AML-193 (cell line): ENCODE results near the gene TBC1D22A.

Experiments used
- DNase-seq, 2 experiments: peaks; one replicate each; lab custom pipeline; 2025; lab: John Stamatoyannopoulos, UW

The TBC1D22A gene

GRCh38 chr22:46835693-46836092 lies 73.2 kb downstream of the TBC1D22A start:
- DNase-seq, result no peak

GRCh38 chr22:46841522-46841921 lies 79.1 kb downstream of the TBC1D22A start:
- no peak for DNase-seq

GRCh38 chr22:46842606-46843005 lies 80.2 kb downstream of the TBC1D22A start:
- no peak for DNase-seq

GRCh38 chr22:46843821-46844255 lies 81.4 kb downstream of the TBC1D22A start:
- no peak for DNase-seq

DNA sequence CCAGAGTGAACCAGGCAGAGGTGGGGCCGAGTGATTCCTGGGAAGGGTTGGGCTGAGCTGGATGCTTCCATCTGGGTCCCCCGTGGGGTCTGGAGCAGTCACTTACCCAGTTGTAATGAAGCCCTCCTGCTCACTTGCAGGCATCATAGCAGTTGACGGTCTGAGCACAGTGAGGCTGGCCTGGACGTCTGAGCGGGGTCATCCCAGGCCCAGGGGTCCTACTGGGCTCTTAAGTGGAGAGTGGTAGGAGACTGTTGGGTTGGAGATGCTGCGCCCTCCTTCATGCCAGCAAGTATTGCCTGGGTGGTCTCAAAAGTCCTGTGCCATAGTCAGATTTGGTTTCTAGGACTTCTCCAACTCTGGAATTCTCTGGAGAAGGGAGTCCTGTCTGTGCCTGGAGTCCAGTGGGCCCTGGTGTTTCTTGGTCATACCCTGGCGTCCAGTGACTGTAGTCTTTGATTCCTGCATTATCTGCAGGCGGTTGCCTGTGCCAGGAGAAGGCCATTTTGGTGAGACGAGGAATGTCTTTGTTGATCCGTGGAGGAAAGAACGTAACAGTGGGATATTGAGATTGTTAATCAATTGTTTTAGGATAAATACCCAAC lies 82.3 kb downstream of the TBC1D22A start:
- DNase-seq, result no peak

GRCh38 chr22:46845296-46846149 lies 83.1 kb downstream of the TBC1D22A start:
- no peak for DNase-seq

DNA sequence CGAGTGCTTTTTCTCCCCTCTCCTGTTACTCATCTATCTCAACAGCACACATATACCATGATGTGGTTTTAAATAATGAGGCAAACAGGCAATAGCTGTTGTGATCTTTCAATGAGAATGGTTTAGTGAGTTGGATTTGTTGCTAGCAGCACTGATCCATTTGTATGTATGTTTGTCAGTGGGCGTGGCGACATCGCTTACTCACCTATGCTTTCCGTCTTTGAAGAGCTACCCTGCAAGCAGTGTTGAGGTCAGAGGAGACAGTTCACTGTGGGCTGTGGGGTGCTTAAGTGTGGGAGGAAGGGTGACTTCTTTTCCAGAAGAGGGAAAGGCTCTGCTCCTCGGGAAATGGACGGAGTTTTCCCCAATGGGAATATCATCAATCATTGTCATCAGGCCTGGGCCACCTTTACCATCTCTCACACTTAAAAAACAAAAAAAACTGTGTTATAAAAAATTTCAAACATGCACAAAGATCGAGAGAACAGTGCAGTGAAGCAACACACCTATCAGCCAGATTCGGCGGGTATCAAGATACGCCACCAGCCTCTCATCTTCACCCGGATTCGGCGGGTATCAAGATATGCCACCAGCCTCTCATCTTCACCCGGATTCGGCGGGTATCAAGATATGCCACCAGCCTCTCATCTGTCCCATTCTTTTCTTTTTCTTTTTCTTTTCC lies 83.8 kb downstream of the TBC1D22A start:
- no peak for DNase-seq

- DNase-seq, result no peak
Observed at GRCh38 chr22:46846832-46847355, 84.4 kb downstream of the TBC1D22A start.

DNA sequence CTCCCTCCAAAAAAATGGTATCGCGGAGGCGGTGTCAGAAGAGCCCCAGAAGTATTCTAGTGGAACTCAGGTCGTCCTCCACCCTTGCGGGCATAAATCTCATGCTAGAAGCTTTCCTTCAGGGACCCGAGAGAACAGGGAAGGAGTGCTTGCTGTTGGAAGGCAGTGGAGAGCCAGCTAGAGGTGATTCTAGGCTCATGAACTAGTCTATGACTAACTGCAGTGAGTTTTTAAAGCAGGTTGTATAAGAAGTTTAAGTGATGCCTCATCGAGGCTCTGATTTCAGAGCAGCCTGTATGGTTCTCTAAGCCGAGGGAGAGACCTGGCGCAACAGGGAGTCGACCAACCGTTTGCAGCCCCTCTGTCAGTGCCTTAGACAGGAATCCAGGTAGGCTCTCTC lies 85.7 kb downstream of the TBC1D22A start:
- no peak for DNase-seq

GRCh38 chr22:46849101-46849500 lies 86.7 kb downstream of the TBC1D22A start:
- no peak for DNase-seq

DNA sequence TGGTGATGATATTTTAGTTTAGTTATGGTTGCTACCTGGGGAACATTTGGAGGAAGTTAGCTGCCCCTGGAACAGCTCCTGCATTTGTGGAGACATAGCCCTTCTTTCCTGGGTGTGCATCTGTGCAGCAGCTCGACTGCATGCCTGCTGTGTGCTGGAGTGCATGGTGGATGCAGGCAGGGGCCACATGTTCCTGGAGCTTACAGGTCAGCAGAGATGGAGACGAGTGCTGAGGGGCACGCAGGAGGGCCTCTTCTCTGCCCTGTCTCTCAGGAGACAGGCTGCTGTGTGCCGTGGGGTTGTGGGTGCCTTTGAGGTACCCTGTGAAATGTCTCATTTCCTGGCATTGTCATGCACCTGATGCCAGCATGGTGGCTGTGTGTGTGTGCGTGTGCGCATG lies 87.5 kb downstream of the TBC1D22A start:
- no peak for DNase-seq

DNA sequence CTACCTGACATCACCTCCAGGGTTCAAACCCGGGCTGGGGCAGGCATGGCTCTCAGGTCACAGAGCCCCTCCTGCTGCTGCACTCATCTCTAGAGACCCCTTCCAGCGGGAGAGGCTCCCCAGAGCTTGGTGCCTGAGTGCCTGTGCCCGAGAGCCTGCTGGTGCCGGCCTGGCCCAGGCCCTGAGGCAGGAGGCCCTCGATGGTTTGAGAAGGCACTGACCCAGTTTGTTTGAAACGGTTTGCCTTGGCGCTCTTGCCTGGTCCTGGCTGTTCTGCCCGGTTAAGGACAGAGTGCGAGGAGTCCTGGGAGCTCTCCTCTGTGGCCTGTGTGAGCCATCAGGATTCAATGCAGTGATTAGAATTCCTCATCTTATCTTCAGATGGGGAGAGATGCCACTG lies 88.9 kb downstream of the TBC1D22A start:
- no peak for DNase-seq

DNA sequence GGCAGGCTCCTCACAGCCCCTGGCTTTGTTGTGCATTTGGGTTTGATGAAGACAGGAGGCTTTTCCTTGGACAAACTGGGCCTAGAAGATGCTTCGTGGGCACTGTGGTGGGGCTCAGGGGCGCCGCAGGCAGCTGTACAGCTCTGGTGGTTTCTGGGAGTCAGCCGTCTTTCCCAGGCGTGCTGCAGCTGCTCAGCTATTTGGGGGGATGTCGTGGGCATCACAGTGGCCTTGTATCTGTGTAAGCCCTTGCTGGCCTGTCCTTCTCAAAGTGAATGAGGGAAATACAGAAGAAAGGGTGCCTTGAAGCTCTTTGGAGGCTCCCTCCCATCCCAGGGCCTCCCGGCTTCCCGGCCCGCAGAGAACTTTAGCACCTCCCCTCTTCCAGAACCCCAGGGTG lies 89.5 kb downstream of the TBC1D22A start:
- no peak for DNase-seq

- DNase-seq, result no peak
Observed at GRCh38 chr22:46852771-46853170, 90.3 kb downstream of the TBC1D22A start.

DNA sequence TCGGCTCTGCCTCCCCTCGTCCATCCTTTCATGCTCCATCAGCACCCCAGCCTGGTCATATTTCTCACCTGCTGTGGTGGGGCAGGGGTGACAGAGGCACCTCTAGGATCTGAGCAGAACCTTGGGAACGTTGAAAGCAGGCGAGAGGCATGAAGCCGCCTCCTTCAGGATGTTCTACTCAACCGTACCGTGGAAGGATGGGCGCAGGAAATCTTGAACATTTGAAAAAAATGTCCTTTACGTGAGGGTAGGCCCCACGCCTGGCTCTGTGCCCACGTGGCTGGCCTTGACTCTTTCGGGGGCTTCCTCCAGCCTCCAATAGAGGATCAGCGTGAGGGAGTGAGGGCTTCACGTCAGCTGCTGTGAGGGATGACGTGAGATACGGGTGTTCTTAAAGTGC lies 90.7 kb downstream of the TBC1D22A start:
- no peak for DNase-seq

GRCh38 chr22:46854125-46854870 lies 91.8 kb downstream of the TBC1D22A start:
- no peak for DNase-seq

DNA sequence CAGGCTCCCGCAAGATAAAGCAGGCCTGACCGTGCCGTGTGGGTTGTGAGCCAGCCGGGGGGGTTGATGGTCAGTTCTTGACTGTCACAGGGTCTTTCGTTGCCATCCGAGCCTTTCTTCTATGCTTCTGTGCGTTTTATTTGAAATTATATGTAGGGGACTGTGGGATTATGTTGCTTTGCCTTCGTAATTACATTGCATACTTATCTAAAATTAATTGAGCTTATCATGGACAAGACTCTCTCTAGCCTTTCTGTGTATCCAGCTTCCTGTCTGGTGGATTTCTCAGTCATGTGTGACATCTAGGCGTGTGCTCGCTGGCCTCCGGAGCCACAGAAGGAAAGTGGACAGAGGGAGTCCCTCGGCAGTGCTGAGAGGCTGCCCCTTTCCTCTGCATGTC lies 93.2 kb downstream of the TBC1D22A start:
- DNase-seq, result no peak

DNA sequence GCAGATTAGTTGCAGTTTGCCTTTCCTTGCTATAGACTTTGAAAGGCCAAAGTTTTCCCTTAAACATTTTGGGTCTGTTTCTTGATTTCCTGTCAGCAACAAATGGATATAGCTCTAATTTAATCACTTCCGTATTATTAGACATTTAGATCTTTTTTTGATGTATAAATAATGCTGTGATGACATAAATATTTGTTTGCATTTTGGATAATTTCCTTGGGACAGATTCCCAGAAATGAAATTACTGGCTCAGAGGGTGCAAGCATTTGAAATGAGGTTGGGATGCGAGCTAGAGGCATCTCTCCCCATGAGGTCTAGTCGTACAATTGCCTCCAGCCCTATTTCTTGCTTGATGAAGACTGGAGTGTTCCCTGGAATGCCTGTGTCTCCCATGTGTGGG lies 94.2 kb downstream of the TBC1D22A start:
- DNase-seq, result no peak

DNA sequence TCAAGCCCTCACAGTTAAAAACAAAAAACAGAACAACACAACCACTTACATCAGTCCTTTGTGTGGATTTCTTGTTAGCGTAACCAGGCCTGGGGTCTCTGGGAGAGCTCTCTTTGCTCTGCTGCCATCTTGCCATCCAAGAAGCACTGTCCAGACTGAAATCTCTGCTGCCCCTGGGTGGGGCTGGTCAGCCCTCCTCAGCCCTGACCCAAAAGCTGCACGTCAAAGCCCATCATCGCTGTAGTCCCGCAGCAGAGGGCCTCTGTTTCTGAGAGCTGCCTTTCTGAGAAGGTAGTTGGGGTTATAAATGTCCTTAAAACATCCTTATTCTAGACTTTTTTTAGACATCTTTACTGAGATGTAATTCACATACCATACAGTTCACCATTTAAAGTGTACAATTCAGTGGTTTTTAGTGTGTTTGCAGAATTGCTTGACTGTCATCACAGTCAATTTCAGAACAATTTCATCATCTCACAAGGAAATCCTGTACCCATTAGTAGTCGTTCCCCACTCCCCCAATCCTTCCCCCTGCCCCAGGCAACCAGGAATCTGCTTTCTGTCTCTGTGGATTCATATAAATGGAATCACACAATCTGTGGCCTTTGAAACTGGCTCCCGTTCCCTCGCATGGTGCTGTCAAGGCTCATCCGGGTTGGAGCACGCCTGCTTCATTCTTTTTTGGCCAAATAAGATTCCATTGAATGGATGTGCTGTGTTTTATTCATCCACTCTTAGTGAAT lies 94.9 kb downstream of the TBC1D22A start:
- no peak for DNase-seq

GRCh38 chr22:46857885-46858143 lies 95.4 kb downstream of the TBC1D22A start:
- no peak for DNase-seq

DNA sequence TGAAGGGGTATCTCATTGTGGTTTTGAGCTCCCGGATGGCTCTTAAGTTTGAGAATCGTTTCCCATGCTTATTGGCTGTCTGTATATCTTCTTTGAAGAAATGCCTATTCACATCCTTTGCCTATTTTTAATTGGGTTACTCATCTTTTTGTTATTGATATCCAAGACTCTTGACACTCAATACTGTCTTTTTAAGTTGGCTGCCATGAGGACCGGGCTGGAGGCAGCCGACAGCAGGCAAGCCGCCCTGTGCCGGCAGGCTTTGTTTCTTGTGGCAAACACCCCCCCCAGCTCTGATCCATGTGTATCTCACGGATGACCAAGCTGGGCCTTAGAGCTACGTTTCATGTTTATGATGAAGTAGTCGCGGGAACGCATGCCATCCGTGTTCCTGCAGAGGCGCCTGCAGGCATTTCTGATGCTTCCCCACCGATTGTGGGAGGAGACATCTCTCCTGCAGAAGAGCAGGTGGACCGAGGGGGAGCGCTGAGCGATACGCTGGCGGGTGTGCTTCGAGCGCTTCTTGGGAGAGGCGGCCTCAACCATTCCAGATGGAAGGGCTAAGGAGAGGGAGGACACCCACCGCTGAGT lies 95.8 kb downstream of the TBC1D22A start:
- no peak for DNase-seq
